HG02623 (cell line): ENCODE data around the gene RHOT2.

Source experiments
- ATAC-seq: cut with Tn5 transposase; IDR thresholded peaks from one replicate; pipeline ENCODE4 v1.9.1; 2021; ENCODE audit warnings: moderate library complexity; ENCODE audit not compliant: unreplicated experiment

RHOT2 gene

GRCh38 chr16:632486-633335 lies 35.2 kb upstream of the RHOT2 start:
- no peak for ATAC-seq

- ATAC-seq: no peak
Measured at GRCh38 chr16:633336-634050, 34.4 kb upstream of the RHOT2 start.

GRCh38 chr16:634051-634670 lies 33.8 kb upstream of the RHOT2 start:
- ATAC-seq: no peak

- no peak for ATAC-seq
Measured at GRCh38 chr16:634996-635395, 32.9 kb upstream of the RHOT2 start.

GRCh38 chr16:635573-636205 lies 32.2 kb upstream of the RHOT2 start:
- ATAC-seq: no peak

- ATAC-seq: peak; percentile 54
Measured at GRCh38 chr16:636206-637080, 31.5 kb upstream of the RHOT2 start, which contains the start of gene METTL26. TSS of gene METTL26 (minus strand) at chr16:636305. CDS start at chr16:636290, 15 bp downstream.

- no peak for ATAC-seq
Measured at GRCh38 chr16:637081-638018, 30.6 kb upstream of the RHOT2 start.

- no peak for ATAC-seq
Measured at GRCh38 chr16:638034-638543, 29.8 kb upstream of the RHOT2 start.

GRCh38 chr16:638836-639235 lies 29.1 kb upstream of the RHOT2 start:
- ATAC-seq: no peak

GRCh38 chr16:640614-641013 lies 27.3 kb upstream of the RHOT2 start:
- ATAC-seq: no peak

GRCh38 chr16:641326-642188 lies 26.4 kb upstream of the RHOT2 start, which contains the start of gene MCRIP2:
TSS of gene MCRIP2 (plus strand) at chr16:641828. CDS start at chr16:641992, 164 bp downstream.
- ATAC-seq: peak; percentile 51

GRCh38 chr16:642189-643049 lies 25.5 kb upstream of the RHOT2 start:
- peak; percentile 25 for ATAC-seq

GRCh38 chr16:643050-643368 lies 24.9 kb upstream of the RHOT2 start:
- ATAC-seq: no peak

GRCh38 chr16:644556-644955 lies 23.4 kb upstream of the RHOT2 start:
- ATAC-seq: no peak

- no peak for ATAC-seq
Measured at GRCh38 chr16:645852-646678, 21.9 kb upstream of the RHOT2 start.

- ATAC-seq: no peak
Measured at GRCh38 chr16:646679-647172, 21.2 kb upstream of the RHOT2 start.
